GM21723 (cell line): ENCODE results near the gene CACNG4.

ENCODE experiments used
- ATAC-seq: cut with Tn5 transposase; IDR thresholded peaks from one replicate; pipeline ENCODE4 v1.9.1; 2021; ENCODE audit warnings: mild to moderate bottlenecking, moderate library complexity; ENCODE audit not compliant: unreplicated experiment

Gene CACNG4

DNA sequence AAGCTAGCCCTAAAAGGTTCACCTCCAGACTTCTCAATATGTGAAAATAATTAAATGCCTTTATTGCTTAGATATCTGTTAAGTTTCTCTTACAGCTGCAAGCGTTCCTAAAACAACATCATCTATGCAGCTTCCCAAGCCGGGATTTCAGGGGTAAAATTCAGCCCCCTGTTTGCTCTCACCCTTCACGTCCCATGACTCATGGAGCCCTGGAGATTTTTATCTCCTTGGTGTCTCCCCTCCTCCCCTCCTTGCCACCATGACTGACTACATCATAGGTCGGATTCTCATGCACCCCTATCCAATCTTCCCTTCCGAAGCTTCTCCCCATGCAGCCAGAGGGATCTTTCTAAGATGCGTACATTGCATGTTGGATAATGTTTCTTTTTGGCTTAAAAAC, 21.0 kb upstream of the CACNG4 start:
- no peak for ATAC-seq

- ATAC-seq, result no peak
Measured at GRCh38 chr17:66944351-66945146, 20.0 kb upstream of the CACNG4 start.

- ATAC-seq, result no peak
Measured at GRCh38 chr17:66945147-66945835, 19.2 kb upstream of the CACNG4 start.

DNA sequence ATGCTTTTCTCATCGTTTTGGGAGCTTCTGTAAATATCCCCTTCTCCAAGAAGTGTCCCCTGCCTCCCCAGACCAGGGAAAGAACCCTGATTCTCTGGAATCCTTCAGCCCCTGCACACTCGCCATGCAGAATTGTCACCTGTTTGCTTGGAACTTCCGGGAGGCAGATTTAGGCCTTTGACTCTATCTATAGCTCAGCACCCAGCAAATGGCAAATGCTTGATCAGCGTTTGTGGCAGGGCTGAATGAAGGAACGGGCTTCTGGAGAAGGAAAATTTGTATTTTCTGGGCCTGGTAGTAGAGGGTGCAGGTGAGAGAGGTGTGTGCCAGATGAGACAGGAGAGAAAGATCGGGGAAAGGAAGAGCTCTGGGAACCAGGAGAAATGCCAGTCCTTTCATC, 18.3 kb upstream of the CACNG4 start:
- ATAC-seq, result no peak

- no peak for ATAC-seq
Measured at GRCh38 chr17:66947311-66947710, 17.2 kb upstream of the CACNG4 start.

DNA sequence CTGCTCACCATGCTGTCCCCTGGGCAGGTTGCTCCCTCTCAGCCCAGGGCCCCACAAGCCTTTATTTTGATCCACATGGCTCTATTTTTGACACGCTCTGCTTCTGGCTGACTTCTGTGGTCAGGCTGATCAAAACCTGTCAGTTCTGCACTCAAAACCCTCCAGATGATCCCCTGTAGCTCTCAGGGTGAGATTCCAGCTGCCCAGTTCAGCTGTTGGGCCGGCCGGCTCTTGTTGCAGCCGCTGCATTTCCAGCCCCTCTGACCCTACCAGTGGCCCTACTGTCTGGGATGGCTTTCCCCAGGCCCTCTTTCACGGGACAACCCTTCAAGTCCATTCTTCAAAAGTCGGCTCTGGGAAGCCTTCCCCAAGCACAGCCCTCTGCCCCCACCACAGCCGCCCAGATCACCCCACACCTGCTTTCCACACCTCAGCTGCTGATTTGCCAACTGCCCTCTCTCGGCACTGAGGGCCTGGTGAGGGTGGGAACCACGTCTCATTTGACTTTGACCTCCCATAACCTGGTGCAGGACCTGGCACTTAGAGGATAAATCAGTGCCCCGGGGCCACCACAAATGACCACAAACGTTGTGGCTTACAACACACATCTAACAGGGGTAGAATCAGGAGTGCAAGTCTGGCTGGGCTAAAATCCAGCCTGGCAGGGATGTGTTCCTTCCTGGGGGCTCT, 16.3 kb upstream of the CACNG4 start:
- no peak for ATAC-seq

- ATAC-seq, result no peak
Measured at GRCh38 chr17:66949501-66949900, 15.0 kb upstream of the CACNG4 start.

DNA sequence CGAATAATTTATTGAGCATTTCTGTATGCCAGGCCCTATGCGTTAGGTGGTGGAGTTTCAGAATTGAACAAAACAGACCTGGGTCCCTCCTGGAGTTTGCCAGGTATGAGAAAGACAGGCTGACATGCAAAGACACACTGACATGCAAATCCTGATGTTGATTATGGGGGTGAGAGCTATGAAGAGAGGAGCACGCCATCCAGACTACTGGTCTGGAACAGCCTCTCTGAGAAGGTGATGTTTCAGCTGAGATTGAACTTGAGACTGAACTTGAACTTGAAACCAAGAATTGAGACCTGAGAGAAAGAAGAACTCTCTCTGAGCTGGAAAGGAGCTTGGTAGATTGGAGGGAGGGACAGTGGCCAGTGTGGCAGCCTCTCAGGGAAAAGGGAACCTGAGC, 14.2 kb upstream of the CACNG4 start:
- no peak for ATAC-seq

- no peak for ATAC-seq
Measured at GRCh38 chr17:66950886-66951604, 13.5 kb upstream of the CACNG4 start.

DNA sequence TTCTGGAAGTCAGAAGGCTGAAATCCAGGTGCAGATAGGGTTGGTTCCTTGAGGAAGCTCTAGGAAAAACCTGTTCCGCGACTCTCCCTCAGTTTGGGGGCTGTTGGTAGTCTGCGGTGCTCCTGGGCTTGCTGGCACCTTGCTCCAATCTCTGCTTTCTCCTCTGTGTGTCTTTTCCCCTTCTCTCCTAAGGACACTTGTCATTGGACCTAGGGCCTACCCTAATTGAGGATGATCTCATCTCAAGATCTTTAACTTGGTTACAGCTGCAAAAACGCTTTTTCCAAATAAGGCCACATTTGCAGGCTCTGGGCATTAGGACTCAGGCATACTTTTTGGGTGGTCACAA, 12.9 kb upstream of the CACNG4 start:
- no peak for ATAC-seq

DNA sequence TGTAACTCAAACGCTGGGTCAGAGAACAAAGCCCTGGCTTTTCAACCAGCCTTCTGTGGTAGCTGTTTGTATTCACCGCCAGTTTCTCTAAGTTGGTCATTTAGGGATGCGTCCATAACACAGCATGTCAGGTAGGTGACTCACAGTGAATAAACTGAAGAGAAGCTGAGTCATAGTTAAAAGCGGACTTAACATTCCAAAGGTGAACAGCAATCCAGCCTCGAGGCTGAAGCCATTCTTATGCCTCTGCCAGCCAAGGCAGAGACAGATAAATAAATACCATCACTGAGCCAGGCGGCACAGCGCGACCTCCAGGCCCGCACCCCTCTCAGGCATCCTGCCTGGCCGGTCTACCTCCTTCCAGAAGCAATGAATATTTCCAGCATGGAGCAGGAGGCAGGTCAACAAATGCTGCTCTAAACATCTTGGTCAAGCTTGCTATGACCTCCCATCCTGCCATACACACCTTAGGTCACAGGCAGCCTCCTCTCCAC, 12.4 kb upstream of the CACNG4 start:
- ATAC-seq, result no peak

DNA sequence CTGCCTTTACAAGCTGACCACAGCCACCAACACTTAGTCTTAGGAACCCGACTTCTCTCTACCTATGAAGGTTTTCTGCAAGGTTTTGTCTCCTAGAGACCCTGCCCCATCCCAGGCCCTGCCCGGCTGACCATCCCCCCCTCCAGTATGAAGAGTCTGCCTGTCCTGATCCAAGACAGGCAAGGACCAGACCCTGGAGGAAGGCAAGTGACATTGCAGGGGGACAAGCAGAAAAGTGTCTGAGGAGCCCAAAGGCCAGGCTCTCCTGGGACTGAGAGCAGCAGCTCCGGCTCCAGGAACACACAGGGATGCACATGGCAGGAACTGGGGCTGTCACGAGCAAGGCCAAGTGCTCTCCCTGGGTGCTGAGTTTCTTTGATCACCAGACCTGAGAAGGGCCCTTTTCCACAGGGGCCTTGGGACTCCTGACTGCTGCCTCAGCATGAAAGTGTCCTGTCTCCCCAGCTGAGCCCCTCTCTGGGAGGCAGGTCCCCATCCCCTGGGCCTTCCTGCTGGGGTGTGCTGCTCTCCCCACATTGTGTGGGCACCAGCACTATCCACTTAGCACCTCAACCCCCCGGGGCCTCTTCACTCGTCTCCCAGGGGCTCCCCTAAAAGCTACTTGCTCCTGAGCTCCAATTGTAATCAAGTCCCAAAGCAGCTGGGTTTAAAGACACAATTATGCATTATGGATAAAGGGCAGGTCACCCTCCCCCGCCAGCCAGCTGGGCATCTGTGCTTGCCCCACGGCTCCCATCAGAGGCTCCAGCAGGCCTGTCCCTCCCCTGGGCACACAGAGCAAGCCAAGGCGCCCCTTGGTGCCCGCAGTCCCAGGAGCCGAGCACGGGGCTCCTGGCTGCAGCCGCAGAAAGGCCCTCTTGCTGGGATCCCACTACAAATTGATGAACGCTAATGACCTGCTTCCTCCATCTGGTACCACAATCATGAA, 11.6 kb upstream of the CACNG4 start:
- ATAC-seq, result no peak

GRCh38 chr17:66953630-66954020, 10.9 kb upstream of the CACNG4 start:
- no peak for ATAC-seq

DNA sequence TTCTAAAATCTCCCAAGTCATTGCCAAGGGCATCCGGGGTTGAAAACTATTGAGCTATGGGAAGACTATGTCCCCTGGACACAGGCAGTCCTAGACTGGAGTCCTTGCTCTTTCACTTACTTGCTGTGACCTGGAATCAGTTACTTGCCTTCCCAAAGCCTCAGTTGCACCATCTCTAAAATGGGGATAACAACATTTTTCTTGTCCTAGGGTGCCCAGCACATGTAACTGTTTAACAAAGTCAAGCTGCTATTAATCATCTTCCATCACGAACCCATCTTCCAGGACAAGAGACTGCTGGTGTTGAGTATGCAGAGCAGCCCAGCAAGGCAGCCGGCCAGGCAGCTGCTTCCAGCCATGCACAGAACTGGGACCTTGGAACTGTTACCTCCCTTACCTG, 9.9 kb upstream of the CACNG4 start:
- ATAC-seq, result no peak

GRCh38 chr17:66955821-66956220, 8.7 kb upstream of the CACNG4 start:
- ATAC-seq, result no peak

DNA sequence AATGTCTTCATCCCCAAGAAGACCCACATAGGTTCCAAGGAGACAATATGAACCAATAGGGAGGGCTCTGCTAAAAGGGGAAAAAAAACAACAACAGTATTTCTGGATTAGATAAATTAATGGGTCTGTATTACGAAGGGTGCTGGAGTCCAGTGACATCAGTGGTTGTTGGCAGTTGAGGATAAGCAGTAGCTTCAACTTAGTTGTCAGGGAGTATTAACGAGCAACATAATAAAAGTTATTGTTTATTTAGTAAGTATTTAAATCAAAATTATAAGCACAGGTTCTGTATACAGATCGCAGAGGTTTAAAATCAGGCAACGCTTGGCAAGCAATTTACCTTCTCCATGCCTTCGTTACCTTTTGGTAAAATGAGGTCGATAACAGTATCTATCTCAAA, 7.6 kb upstream of the CACNG4 start:
- ATAC-seq, result no peak

- ATAC-seq, result no peak
Measured at GRCh38 chr17:66957343-66957742, 7.2 kb upstream of the CACNG4 start.

DNA sequence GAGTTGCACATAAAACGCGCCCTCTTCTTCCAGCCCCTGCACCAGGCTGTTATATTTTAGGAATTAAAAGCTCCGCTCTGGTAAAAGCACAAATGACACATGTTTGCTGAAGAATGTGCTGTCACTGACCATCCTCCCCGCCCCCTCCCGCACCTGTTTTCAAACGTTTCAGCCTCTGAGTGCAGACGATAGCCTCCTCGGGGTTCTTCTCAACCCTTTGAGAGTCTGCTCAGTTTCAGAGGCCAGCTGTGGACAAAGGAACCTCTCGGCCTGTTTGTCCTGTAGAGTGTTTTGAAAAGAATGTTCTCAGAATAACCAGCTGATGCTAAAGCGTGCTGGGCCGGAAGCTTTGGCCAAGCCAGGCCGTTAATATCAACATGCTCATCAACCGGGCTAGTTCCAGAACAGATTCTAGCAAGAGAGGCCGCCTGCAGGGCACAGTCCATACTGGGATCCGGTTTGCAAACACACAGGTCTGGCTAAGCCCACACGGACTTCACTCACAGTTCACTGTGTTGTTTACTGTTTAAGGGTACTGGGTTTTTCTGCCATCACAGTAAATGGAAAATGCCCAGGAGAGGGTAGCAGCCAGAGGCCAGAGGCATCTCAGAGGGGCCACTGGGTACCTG, 6.4 kb upstream of the CACNG4 start:
- no peak for ATAC-seq

DNA sequence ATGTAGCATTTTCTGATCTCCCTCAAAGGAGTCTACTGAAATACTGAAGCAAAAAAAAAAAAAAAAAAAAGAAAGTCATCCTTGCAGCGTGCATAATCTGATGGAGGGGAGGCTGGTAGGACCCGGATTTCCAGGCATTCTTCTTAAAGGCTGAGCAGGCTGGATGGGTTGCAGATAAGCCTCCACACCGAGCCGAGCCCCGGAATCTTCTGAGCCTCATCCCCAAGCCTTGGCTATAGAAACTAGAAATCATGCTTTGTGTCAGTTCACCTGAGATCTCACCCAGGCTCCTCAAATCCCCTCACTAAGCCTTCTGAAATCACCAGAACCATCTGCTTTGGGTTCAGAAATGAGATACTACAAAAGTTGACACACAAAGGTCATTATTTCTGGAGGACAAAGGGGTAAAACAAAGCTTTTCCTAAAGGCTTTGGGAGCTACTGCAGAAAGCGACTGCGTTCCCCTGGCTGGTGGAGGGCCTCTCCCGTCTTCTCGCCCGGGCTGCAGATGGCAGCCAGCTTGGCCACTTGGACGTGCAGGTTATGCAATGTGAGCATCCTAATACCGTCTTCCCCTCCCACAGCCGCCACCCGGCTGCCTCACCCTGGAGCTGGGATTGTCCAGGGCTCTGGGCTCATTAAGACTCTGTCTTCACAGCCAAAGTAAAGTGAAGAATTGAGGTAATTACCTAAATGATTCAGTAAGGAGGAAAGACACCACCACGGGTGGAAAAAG, 4.7 kb upstream of the CACNG4 start:
- ATAC-seq, result no peak
